GM23248 (cell line): ENCODE data around the gene CDC123. TPM values are rescaled to one million over a fixed set of nuclear protein-coding genes. Genes with fewer than 3 reads are reported as not detected.

Experiments used
- DNase-seq: peaks from one replicate; pipeline ENCODE4 v3.0.0-alpha.2; 2015
- H2AFZ ChIP-seq: fragments of 200-600 bp; sonication (generic); 2 replicates; pipeline ENCODE4 v1.6.1; 2016; ENCODE audit warnings: antibody characterized with exemption
- H3F3A ChIP-seq: fragments of 200-600 bp; sonication (generic); 2 replicates; pipeline ENCODE4 v1.6.1; 2016; ENCODE audit warnings: mild to moderate bottlenecking, antibody characterized with exemption, mixed run types; ENCODE audit not compliant: insufficient read depth
- H3K27ac ChIP-seq: fragments of 200-600 bp; sonication (generic); 2 replicates; pipeline ENCODE4 v1.5.1; 2016; ENCODE audit warnings: mild to moderate bottlenecking
- H3K27me3 ChIP-seq: fragments of 200-600 bp; sonication (generic); replicated peaks from 2 replicates; pipeline ENCODE4 v1.6.1; 2016; ENCODE audit warnings: mild to moderate bottlenecking; ENCODE audit not compliant: insufficient read depth
- H3K36me3 ChIP-seq: fragments of 200-600 bp; sonication (generic); 2 replicates; pipeline ENCODE4 v1.6.1; 2016; ENCODE audit warnings: low read depth, mild to moderate bottlenecking
- H3K4me1 ChIP-seq: fragments of 200-600 bp; sonication (generic); 2 replicates; pipeline ENCODE4 v1.6.1; 2016; ENCODE audit warnings: mild to moderate bottlenecking; ENCODE audit not compliant: insufficient read depth
- H3K4me2 ChIP-seq: fragments of 200-600 bp; sonication (generic); one replicate; pipeline ENCODE4 v1.6.1; 2016; ENCODE audit warnings: mild to moderate bottlenecking; ENCODE audit not compliant: unreplicated experiment
- H3K4me3 ChIP-seq: fragments of 200-600 bp; sonication (generic); 2 replicates; pipeline ENCODE4 v1.5.1; 2016; ENCODE audit warnings: mild to moderate bottlenecking
- H3K79me2 ChIP-seq: fragments of 200-600 bp; sonication (generic); 2 replicates; pipeline ENCODE4 v1.6.1; 2016; ENCODE audit warnings: mild to moderate bottlenecking; ENCODE audit not compliant: insufficient read depth
- H3K9ac ChIP-seq: fragments of 200-600 bp; sonication (generic); 2 replicates; pipeline ENCODE4 v1.6.1; 2016; ENCODE audit warnings: mild to moderate bottlenecking
- H3K9me2 ChIP-seq: fragments of 200-600 bp; sonication (generic); 2 replicates; pipeline ENCODE4 v1.6.1; 2016; ENCODE audit warnings: mixed run types, mild to moderate bottlenecking, moderate library complexity; ENCODE audit not compliant: insufficient read depth
- H3K9me3 ChIP-seq: fragments of 200-600 bp; sonication (generic); one replicate; pipeline ENCODE4 v1.6.1; 2017; ENCODE audit warnings: low read depth
- H4K20me1 ChIP-seq: fragments of 200-600 bp; sonication (generic); 2 replicates; pipeline ENCODE4 v1.6.0; 2016; ENCODE audit not compliant: insufficient read depth
- EZH2 ChIP-seq: fragments of 200-600 bp; sonication (generic); IDR thresholded peaks from 2 replicates; pipeline ENCODE4 v1.6.1; 2018; ENCODE audit warnings: antibody characterized with exemption, mild to moderate bottlenecking; ENCODE audit not compliant: insufficient read depth, poor library complexity, severe bottlenecking
- EZH2phosphoT487 ChIP-seq: fragments of 200-600 bp; sonication (generic); IDR thresholded peaks from 2 replicates; pipeline ENCODE4 v1.6.1; 2018; ENCODE audit warnings: antibody characterized with exemption, moderate library complexity, mild to moderate bottlenecking, low read depth; ENCODE audit not compliant: insufficient read depth
- WGBS, 2 experiments: methylation state at CpG; one replicate each; pipeline ENCODE4 v1.1.6; 2015 to 2017; ENCODE audit warnings: low lambda C conversion rate in 2 of 2, low coverage in 1 of 2; ENCODE audit errors: missing lambda C conversion rate in 2 of 2; 5-methylcytosine and 5-hydroxymethylcytosine counted together
- in situ Hi-C: fragments of 300-500 bp; cut with MboI; formaldehyde crosslinking; loops from 2 replicates; pipeline ENCODE4 v1.15.0; 2020
- polyA plus RNA-seq: library from polyadenylated mRNA; unstranded; fragments of >200 nt; fragmentation: Nextera tagmentation; extraction: Ambion mirVana; gene quantifications from 2 replicates; pipeline ENCODE4 v1.2.1, GENCODE V29; 2016
- total RNA-seq: library from RNA; depleted of rRNA; stranded (reverse); fragments of >200 nt; shearing (Covaris generic); gene quantifications from 2 replicates; pipeline ENCODE4 v1.2.3, GENCODE V29; 2014

The CDC123 gene
- total and polyA plus RNA-seq, 2 experiments from 2014 or later, result 100 to 146 TPM

GRCh38 chr10:12187321-12187905 lies 8.6 kb upstream of the CDC123 start:
- TF ChIP-seq EZH2phosphoT487 (no peak), EZH2 (no peak)
- H3K4me2 ChIP-seq, result no peak overlapping the region

GRCh38 chr10:12188656-12189055 lies 7.3 kb upstream of the CDC123 start:
- H3K79me2 ChIP-seq, result peaks cover 81% of the 10 kb centered on the region
- H3K9ac ChIP-seq, result no peak overlapping the region
- in situ Hi-C loops, result no loop called here
- no peak overlapping the region for H3K4me2 ChIP-seq
- H3K9me3 ChIP-seq, result no peaks in the 10 kb centered on the region
- no peak overlapping the region for H2AFZ ChIP-seq
- 91 to 93% methylated on average over 5 to 6 of the region's 6 CpGs for WGBS, 2 experiments
- no peaks in the 10 kb centered on the region for H3K9me2 ChIP-seq
- peaks cover 21% of the 10 kb centered on the region; the same call in 1 of the 2 replicates for H3K36me3 ChIP-seq
- no peak for TF ChIP-seq EZH2phosphoT487
- no peak for TF ChIP-seq EZH2
- H3K27me3 ChIP-seq, result no peaks in the 10 kb centered on the region
- peaks cover 7% of the 10 kb centered on the region; the same call in 1 of the 2 replicates for H3K4me1 ChIP-seq
- H3F3A ChIP-seq, result peaks cover 8% of the 10 kb centered on the region
- no peak overlapping the region for H3K27ac ChIP-seq
- H3K4me3 ChIP-seq, result no peak overlapping the region
- no peak for DNase-seq
- H4K20me1 ChIP-seq, result no peaks in the 10 kb centered on the region

More at GRCh38 chr10:12187321-12187905, 8.6 kb upstream of the CDC123 start:
- H3K9me3 ChIP-seq, result no peaks in the 10 kb centered on the region
- H3K9ac ChIP-seq, result no peak overlapping the region
- H4K20me1 ChIP-seq, result no peaks in the 10 kb centered on the region
- H3K36me3 ChIP-seq, result peaks cover 21% of the 10 kb centered on the region; the same call in 1 of the 2 replicates
- in situ Hi-C loops, result no loop called here
- H3K4me3 ChIP-seq, result no peak overlapping the region
- peaks cover 69% of the 10 kb centered on the region for H3K79me2 ChIP-seq
- no peak overlapping the region for H3K27ac ChIP-seq
- no peaks in the 10 kb centered on the region for H3K9me2 ChIP-seq
- H3F3A ChIP-seq, result no peaks in the 10 kb centered on the region
- no peaks in the 10 kb centered on the region for H3K4me1 ChIP-seq
- no peak for DNase-seq
- no peak overlapping the region for H2AFZ ChIP-seq
- 97 to 99% methylated on average over 5 of the region's 5 CpGs for WGBS, 2 experiments
- H3K27me3 ChIP-seq, result no peaks in the 10 kb centered on the region

GRCh38 chr10:12189426-12189825 lies 6.6 kb upstream of the CDC123 start:
- Histone ChIP-seq H4K20me1 (no peaks in the 10 kb centered on the region), H3K4me1 (peaks cover 15% of the 10 kb centered on the region), H3K4me2 (no peak overlapping the region), H2AFZ (no peak overlapping the region), H3K9me3 (no peaks in the 10 kb centered on the region), H3K9ac (no peak overlapping the region), H3K27ac (no peak overlapping the region), H3K9me2 (no peaks in the 10 kb centered on the region), H3F3A (peaks cover 15% of the 10 kb centered on the region), H3K27me3 (no peaks in the 10 kb centered on the region), H3K4me3 (no peak overlapping the region), H3K79me2 (peaks cover 89% of the 10 kb centered on the region), H3K36me3 (peaks cover 18% of the 10 kb centered on the region; the same call in 1 of the 2 replicates)
- no peak for TF ChIP-seq EZH2
- no peak for TF ChIP-seq EZH2phosphoT487
- DNase-seq, result no peak
- 88 to 90% methylated on average over 10 of the region's 10 CpGs for WGBS, 2 experiments
- in situ Hi-C loops, result no loop called here

- Histone ChIP-seq H2AFZ (no peak overlapping the region), H3K27me3 (no peaks in the 10 kb centered on the region), H3K9me2 (no peaks in the 10 kb centered on the region), H3K9me3 (no peaks in the 10 kb centered on the region), H3K27ac (peak overlapping the region; percentile 21; the same call in 1 of the 2 replicates), H4K20me1 (no peaks in the 10 kb centered on the region), H3K9ac (no peak overlapping the region), H3K4me3 (no peak overlapping the region), H3K79me2 (peaks cover 93% of the 10 kb centered on the region), H3K4me2 (no peak overlapping the region), H3F3A (peaks cover 24% of the 10 kb centered on the region), H3K4me1 (peaks cover 17% of the 10 kb centered on the region), H3K36me3 (0 out of 2 replicates have a peak, but pooled peaks cover 5% of the 10 kb centered on the region)
- WGBS, 2 experiments, result 20 to 22% methylated on average over 3 of the region's 3 CpGs
- peak; percentile 27 for DNase-seq
- in situ Hi-C loops, result no loop called here
- no peak for TF ChIP-seq EZH2
- TF ChIP-seq EZH2phosphoT487, result no peak
These were observed 4.3 kb upstream of the CDC123 start for GRCh38 chr10:12191715-12192114.
